Measurements from ENCODE around the gene RLN3.

The RLN3 gene

DNA sequence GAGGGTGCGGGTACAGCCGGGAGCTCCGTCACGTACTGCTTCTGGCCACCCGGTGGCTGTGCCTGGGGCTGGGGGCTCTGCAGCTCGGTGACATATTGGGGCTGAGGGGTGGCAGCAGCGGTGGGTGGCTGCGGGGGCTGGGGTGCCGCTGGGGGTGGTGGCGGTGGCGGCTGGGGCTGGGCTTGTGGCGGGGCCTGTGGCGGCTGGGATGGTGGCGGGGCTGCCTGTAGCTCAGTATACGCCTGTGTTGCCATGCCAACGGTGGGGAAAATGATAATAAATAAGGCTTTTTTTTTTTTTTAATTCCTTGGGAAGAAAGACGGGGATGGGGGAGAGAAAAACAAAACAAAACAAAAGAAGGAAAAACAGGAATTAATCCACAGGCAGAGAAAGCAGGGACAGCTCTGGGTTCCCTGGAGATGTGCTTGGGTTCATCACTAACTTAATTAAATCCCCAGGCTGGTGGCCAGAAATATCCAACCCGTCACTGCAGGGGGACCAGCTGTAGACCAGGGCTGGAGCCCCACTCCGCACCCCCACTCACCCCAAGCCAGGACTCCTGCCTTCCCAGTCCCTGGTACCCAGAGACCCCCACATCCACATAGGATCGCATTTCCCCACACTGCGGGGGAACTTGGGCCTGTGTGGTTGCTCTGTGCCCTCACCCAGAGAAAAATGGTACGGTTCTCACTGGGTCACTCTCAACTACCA, 34.2 kb upstream of the RLN3 start:
- H3K4me3 ChIP-seq (ENCODE audit: low read depth, low read length), result no peak overlapping the region

DNA sequence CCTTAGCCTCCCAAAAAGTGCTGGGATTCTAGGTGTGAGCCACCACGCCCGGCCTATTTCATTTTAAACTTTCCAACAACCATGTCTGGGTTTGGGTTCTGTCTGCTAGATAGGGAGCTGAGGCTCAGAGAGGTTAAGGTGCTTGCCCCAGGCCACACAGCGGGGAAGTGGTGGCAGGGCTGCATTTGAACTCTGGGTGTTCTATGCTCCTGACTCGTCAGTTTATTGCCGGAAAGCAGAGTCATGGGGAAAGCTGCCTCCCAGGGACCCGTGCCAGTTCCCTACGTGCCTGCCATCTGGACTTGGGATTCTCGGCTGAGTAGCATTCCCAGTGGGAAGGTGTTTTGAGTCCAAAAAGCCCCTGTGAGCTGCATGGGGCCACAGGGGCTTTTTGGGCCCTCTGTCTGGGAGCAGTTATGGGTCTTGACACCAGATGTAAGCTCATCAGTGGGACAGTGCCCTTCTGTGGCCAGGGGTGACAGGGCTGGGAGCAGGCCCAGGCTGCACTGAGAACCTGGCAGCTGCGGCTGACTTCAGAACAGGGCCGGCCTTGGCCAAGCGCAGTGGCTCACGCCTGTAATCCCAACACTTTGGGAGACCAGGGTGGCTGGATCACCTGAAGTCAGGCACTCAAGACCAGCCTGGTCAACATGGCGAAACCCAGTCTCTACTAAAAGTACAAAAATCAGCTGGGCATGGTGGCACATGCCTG, 32.8 kb upstream of the RLN3 start:
- no peak overlapping the region for H3K4me3 ChIP-seq (ENCODE audit: low read depth, low read length)

DNA sequence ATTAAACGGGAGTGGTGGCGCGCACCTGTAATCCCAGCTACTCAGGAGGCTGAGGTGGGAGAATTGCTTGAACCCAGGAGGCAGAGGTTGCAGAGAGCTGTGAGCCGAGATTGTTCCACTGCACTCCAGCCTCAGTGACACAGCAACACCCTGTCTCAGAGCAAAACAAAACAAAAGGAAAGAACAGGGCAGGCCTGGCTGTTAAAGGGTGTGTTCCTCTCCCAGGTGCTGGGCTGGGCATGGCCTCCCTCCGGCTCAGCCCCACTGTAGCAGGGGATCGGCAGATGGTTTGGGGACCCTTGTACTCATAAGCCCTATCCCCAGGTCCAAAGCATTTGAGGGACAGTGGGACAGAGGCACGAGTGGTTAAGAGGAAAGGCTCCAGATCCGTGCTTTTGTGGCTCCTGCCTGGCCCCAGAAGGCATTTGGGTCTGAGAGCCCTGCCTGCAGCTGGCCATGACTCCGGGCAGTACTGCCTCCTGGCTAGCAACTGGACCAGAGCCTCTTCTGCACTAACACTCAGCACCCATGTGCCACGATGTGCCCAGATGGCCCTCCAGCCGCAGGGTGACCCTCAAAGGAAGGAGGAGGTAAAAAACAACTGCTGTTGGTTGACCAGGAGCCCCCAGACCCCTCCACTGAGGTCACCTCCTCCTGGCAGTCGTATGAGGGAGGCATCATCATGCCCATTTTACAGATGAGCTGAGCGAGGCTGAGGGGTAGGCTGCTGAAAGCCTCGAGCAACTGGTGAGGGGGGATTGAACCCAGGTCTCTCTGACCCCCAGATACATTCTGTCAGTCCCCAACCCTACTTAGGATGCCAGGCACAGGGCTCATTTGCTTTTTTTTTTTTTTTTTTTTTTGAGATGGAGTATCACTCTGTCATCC, 31.8 kb upstream of the RLN3 start:
- H3K4me3 ChIP-seq (ENCODE audit: low read depth, low read length), result no peak overlapping the region

DNA sequence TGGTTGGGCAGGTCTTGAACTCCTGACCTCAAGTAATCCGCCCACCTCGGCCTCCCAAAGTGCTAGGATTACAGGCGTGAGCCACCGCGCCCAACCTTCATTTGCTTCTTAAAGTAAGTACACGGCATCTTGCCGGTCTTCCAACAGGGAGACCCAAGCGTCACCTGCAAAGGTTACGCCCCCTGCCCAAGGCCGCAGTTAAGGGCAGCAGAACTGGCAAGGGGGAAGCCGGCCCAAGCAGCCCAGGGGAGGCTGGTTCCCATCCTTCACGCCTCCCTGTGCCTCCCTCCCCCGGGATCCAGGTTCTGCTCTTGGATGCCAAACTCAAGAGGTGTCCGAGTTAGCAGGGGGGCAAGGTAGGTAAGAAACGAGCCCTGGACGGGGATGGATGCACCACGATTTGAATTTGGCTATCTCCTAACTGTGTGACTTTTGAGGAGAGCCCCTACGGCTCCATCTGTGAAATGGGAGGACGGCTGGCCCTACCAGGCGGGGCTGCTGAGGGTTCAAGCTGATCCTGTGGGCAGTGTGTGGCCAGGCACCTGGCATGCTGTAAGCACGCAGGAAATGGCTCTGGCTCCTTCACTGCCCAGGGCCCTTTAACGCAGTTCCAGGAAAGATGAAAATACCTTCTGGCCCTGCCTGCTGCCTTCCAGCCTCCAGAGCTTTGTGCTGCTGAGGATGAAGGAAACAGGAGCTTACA, 30.9 kb upstream of the RLN3 start:
- no peak overlapping the region for H3K4me3 ChIP-seq (ENCODE audit: low read depth, low read length)

DNA sequence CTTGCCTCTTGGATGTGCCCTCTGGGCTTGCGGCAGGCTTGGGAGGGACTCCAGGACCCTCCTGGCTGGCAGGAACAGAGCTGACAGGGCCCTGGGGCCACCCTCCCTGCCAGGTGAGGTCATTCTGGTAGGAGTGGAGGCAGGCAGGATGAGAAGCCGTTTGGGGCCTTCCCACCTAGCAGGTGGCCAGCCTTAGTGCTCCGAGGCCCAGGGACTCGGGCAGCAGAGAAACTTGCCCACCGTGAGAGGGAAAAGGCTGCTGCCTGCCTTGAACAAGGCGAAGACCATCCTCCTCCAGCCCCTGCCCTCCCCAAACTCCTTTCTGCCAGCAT, 30.4 kb upstream of the RLN3 start:
- no peak overlapping the region for H3K4me3 ChIP-seq (ENCODE audit: low read depth, low read length)

DNA sequence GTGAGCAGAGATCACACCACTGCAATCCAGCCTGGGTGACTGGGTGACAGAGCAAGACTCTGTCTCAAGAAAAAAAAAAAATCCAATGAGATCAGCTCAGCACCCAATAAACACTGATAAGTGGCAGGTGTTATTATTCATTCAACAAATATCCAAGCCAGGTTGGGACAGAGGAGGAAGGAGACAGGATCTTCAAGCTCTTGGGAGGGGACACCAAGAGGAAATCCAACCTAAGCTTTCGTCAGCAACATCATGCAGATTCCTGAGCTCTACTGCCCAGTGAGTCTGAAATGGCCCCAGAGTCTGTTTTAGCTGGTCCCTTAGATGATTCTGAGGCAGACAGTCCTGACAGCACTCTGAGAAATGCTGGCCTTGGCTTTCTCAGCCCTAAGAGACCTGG, 29.5 kb upstream of the RLN3 start:
- no peak overlapping the region for H3K4me3 ChIP-seq (ENCODE audit: low read depth, low read length)

DNA sequence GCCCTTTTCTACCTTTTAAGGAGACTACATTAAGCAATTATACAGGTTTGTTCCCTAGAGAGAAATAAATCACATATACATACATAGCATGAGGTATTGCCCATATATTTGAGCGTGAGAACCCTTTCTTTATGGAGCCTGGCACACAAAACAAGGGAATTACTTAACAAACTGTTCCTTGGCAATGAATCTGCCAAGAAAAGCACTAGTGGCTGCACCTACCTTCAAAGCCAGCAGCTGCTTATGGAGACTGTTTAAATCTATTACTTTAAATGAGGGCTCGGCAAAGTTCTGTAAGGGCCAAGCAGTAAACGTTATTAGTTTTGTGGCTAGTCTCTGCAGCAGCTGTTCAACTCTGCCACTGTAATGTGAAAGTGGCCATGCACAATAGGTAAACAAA, 28.9 kb upstream of the RLN3 start:
- no peak overlapping the region for H3K4me3 ChIP-seq (ENCODE audit: low read depth, low read length)

DNA sequence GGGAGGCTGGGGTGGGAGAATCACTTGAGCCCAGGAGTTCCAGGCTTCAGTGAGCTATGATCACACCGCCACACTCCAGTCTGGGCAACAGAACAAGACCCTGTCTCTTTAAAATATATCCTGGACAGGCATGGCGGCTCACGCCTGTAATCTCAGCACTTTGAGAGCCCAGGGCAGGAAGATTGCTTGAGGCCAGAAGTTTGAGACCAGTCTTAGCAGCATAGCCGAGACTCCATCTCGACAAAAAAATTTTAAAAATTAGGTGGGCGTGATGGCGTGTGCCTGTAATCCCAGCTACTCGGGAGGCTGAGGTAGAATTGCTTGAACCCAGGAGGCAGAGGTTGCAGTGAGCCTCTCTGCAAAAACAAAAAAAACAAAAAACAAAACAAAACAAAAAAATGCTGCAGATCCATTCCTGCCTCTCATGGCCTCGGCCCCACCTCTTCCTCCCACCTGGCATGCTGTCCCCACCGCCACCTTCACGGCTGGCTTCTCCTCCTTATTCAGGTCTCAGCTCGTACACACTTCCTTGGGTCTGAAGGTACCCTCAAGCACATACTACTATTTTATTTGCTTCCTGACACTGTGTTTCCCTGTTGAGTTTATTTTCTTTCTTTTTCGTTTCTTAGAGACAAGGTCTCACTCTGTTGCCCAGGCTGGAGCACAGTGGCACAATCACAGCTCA, 27.1 kb upstream of the RLN3 start:
- H3K4me3 ChIP-seq (ENCODE audit: low read depth, low read length), result no peak overlapping the region

DNA sequence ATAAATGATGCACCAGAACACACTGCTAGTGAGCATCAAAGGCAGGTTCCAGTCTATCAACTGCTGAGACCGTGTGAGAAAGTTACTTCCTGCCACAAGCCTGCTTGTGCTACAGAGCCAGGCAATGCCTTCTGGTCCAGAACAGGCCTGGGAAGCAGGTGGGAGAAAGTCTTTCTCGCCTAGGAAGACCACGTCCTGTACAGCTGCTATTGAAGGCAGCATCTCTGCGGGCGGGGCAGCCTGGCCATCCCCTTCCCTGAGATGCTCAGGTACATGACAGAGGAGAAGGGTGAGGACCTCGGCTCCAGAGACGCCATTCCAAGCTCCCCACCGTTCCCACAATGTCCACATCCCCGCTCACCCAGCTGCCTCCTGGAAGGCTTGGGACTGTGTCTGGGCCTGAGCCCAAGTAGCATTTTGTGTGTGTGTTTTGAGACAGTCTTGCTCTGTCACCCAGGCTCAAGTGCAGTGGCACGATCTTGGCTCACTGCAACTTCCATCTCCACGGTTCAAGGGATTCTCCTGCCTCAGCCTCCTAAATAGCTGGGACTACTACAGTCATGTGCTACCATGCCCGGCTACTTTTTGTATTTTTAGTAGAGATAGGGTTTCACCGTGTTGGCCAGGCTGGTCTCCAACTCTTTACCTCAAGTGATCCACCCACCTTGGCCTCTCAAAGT, 25.2 kb upstream of the RLN3 start:
- H3K4me3 ChIP-seq (ENCODE audit: low read depth, low read length), result no peak overlapping the region

DNA sequence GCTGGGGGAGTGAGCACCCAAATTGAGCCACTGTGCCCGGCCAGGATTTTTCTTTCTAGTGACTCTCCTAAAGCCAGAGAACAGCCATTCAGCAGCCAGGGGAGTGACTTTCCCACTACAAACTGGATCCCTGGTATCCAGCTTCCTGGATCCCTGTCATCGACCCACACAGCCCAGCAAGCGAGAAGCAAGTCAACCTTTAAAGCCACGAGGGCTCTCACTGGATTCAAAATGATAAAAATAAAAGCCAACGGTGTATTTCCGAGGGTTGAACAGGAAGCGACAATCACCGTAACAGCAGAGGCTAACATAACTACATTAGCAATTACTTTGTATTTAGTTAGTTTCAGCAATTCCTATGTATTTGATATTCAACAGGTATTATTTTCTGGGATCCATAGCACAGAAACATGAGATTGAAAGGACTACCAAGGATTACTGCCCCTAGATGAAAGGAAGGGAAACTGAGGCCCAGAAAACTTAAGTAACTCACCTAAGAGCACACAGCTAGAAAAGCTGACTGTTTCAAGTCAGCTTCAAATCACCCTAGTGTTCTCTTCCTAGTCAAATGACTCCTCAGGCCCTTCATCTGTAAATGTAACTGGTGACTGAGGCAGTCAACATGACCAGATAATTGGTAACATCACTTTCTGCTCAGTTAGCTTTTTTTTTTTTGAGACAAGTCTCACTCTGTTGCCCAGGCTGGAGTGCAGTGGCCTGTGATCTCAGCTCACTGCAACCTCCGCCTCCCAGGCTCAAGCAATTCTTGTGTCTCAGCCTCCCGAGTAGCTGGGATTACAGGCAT, 24.5 kb upstream of the RLN3 start:
- no peak overlapping the region for H3K4me3 ChIP-seq (ENCODE audit: low read depth, low read length)

DNA sequence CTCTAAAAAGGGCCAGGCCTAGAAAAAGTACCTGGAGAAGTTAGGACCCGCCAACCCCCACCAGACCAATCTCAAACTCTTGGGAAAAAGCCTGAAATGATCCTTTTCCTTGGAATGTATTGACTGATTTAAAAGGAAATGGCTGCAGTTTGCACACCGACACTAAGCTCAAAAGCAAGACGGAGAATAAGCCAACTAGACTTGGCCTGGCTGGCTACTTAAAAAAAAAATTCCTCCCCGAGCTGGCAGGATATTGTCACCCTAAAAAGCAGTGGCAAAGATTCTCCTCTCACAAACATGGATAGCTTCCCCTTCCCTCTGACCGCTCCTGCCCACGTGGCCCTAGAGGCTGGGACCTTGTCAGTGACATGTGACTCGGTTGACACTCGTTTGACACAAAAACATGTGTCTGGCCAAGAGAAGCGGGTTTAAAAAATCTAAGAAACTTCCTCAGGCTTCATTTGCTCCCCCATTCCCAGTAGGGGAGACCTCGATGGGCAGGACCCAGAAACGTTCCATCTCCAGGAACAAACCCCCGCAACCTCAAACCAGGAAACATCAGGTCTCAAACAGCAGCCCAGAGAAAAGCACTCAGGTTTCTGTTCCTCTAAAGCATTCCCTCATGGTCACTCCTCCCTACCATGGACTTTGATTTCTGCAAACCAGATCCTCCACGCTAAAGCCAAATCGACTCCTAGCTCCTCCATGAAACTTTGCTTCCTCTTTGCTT, 23.2 kb upstream of the RLN3 start:
- no peak overlapping the region for H3K4me3 ChIP-seq (ENCODE audit: low read depth, low read length)

DNA sequence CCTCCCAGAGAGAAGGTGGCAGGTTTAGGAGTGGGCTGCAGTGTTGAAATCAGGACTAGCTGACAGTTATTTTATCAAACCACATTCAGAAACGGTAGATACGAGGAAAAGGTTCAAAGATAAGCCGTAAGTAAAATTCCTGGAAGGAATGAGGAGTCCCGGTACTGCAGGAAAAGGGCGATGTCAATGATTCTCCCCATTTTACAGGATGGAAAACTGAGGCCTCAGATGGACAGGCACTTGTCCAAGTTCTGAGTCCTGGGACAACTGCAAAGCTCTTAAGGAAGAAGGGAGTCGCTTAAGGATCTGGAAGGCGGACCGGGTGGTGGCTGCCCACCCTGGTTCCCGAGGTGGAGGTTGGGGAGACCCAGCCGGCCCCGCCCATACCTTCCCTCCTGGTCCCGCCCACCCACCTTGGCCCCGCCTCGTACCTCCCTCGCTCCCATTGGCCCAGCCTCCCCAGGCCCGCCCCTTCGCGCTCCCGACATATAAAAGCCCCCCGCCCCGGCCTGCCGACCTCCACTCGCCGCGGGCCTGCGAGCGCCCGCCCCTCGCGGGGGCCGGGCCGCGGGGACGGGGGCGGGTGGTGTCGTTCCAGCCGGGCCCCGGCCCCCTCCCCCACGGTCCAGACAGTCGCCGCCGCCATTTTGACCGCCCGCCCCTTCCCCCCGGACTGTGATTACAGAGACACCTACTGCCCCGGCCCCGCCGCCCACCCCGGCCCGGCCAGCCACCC, 22.4 kb upstream of the RLN3 start:
- peak overlapping the region; percentile 58 for H3K4me3 ChIP-seq (ENCODE audit: low read depth, low read length)

DNA sequence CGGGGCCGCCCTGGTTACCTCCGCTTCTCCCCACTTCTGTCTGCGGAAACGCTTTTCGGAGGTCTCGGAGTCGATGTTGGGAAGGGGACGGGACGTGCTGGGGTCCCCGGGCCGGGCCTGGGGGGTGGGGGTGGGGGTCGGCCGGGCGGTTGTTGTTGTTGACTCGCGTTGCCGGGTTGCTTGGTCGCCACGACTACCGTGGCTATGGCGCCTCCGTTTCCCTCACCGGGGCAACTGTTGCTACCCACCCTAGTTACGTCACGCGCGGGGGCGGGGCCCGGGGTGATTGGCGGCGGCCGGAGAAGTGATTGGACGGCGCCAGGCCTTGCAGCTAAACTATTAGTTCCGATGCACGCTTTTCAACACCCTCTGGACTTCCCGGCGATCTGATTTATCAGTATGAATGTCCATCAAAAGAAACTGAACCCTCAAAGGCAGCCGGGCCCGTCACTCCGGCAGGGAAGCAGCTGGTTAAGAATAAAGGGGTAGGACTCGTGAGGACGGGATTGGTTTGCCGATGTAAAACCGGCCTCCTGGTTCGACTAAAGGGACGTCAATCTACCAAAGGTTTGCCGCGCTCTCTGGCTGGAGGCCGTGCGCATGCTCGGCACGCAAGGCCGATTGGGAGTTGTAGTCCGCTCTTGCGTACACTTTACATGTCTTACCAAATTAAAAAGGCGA, 21.7 kb upstream of the RLN3 start, which contains the start of gene RFX1:
Gene RFX1, minus strand, starts transcription at position 236 of the 681 bp plus-strand sequence. CDS start 12,477 bp downstream, outside the sequence.
- H3K4me3 ChIP-seq (ENCODE audit: low read depth, low read length), result peak within 1 kb of the TSS; percentile 58

DNA sequence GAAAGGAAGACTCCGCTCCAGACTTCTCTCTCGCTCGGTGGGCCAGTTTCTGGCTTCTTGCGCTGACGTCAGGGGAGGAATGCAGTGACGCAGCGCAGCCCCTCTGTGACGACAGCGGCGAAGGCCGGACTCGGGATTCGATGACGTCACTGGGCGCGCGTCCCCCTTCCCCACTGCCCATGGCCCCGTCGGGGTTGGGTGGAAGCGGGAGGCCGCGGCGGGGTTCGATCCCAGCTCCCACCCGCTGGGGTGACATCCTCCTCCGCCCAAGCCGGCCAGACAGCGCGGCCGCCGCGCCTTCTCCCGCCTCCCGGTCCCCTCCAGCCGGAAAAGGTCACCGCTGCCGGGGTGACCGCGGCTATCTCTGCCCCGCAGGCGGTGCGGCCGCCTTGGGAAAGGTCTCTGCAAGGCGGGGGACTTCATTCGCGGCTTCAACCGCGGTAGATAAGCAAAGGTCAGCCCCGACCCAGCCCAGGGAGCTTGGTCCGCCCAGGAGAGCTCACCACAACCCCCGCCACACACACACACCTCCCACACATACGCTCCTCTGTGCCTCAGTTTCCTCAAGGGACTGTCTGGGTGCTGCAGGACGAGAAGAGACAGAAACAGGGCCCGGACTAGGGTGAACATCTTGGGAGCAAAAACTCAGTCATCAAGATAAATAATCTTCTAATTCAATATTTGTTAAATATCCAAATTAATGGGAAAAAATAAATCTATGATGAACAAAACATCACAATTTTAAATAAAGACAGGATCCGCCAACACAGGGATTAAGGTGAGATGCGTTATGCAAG, 21.0 kb upstream of the RLN3 start:
- H3K4me3 ChIP-seq (ENCODE audit: low read depth, low read length), result peak overlapping the region; percentile 58

DNA sequence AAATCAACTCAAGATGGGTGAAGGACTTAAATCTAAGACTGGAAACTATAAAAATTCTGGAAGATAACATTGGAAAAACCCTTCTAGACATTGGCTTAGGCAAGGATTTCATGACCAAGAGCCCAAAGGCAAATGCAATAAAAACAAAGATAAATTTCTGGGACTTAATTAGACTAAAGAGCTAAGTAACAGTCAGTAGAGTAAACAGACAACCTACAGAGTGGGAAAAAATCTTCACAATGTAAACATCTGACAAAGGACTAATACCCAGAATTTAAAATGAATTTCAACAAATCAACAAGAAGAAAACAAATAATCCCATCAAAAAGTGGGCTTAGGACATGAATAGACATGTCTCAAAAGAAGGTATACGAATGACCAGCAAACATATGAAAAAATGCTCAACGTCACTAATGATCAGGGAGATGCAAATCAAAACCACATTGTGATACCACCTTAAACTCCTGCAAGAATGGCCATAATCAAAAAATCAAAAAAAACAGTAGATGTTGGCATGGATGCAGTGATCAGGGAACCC, 15.5 kb upstream of the RLN3 start:
- H3K4me3 ChIP-seq (ENCODE audit: low read depth, low read length), result no peak overlapping the region

DNA sequence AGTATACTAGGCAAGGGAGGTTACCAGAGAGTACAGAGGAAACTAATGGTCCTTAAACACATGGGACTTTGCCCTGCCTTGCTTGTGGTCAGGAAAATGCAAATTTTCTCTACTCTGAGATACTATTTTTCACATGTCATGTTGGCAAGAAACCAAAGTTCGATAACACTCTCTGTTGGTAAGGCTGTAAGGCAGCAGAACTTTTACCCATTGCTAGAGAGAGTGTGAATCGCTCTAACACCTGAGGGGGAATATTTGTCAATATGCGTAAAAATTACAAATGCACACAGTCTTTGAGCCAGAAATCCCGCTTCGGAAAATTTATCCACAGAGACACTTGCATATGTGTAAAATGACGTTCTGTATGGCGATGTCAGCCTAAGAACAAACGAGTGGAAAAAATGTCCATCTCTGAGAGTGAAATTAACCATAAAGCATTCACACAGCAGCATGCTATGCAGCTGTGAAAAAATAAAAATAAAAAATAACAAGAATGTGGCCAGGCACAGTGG, 12.4 kb upstream of the RLN3 start:
- no peak overlapping the region for H3K4me3 ChIP-seq (ENCODE audit: low read depth, low read length)
